HG03095 (cell line): Measurements from ENCODE around the gene MORF4L2.

Experiments used
- ATAC-seq: cut with Tn5 transposase; IDR thresholded peaks from one replicate; pipeline ENCODE4 v1.9.1; 2021; ENCODE audit warnings: moderate library complexity; ENCODE audit not compliant: unreplicated experiment

MORF4L2 gene, protein sequence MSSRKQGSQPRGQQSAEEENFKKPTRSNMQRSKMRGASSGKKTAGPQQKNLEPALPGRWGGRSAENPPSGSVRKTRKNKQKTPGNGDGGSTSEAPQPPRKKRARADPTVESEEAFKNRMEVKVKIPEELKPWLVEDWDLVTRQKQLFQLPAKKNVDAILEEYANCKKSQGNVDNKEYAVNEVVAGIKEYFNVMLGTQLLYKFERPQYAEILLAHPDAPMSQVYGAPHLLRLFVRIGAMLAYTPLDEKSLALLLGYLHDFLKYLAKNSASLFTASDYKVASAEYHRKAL

DNA sequence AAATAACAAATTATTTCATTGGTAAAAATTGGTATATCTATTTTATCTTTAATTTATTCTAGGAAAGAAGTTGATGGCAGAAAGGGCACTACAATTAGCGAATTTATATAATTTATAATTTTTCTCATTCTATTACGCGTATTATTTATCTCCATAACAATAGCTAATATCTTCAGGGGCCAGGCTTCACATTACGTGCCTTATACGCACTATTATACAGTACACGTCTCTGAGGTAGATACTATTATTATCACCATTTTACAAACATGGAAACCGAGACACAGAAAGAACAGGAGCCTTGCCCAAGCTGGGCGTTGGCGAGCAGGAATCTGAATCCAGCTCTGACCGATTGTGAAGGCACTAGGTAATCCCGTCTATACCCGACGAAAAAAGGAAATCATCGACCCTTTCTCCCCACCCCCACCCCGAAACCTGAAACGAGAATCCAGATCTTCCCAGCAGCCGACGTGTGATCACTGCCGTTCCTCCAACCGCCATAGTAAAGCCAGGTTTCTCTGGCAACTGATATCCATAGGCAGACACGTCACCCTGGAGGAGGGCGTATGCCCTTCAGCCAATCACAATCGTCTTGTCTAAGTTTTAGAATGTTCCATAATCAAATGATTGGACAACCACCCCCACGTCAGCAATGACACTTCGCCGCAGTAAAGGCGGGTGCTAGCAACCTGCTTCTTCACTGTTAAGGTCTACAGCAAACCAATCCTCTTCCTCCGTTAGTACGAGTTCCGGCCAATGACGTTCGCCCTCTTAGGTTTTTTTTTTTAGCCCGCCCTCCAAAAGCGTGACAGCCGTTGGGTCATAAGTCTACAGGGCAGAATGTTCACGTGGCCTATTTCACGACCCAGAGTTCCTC, at the start of gene MORF4L2:
MORF4L2 (minus strand) TSS at position 501 of the 874 bp plus-strand sequence. CDS start 9,672 bp downstream, outside the sequence.
- peak; percentile 92 for ATAC-seq

DNA sequence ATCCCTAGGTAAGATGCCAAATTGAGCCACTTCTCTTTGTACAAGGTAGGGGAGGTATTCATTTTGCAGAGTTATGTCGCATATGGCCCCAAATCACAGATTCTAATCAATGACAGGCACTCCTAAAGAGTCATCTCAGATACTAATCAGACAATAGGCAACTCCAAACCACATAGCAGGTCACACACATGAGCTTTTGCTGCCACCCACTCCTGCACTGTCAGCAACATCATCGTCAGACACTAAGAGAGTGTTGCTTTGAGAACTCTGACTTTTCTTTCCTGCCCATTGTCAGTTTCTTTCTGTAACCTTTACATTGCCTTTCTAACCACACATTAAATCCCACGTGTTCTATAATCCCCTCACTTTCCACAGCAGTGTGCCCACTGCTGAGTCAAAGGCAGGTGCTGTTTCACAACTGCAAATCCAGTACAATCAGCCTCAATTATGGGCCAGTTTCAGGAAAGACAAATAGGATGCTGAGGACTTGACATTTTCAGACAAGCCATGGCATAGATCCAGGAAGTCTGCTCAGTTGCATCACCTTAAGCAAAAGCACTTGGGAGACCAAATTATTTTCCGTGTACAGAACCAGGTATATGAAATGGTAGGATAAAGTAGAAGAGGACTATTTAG, 47.7 kb upstream of the MORF4L2 start:
- ATAC-seq = no peak

DNA sequence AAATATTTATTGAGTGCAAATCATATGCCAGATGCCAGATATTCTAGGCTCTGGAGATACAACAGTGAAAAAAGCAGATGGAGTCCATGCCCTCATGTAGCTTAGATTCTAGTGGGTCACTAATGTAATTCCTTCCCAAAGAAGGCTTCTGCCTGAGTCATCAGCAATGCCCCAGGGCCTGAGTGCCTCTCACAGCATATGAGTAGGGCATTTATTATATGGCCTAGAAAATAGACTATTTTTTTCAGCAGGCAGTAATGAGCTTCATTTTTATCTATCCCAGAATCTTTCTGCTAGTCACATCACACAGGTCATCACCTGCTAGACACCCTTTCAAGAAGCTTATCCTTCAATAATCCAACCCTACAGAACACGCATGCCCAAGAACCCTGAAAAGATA, 46.5 kb upstream of the MORF4L2 start:
- no peak for ATAC-seq

DNA sequence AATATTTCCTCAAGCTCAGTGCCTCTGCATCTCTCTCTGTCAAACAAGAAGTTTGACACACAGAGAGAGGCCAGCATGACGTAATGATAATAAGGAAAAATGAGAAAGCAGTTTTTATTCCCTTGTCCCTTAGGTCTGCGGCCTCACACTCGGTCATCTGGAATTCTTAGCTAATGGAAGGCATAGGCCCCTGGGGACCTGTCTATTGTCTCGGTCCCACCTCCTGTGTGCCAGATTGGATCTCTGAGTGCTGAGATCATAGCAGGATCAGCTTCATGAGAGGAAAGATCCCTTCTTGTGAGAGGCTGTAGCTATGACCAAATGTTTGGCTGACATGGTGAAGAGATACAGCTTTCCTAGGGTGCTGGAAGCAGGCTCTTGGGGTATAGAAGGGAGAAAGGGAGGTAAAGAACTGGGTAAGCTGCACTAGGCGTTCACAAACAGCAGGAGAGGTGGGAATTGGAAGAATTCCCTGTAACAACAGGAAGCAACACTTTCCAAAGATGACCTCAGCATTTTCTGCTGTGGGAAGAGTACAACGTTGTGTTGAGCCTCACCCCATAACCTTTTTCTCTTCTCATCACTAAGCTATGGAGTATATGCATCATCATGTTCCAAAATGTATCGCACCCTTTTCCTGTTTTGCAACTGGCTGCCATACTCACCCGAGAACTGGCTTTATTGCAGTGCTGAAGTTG, 44.4 kb upstream of the MORF4L2 start:
- no peak for ATAC-seq

DNA sequence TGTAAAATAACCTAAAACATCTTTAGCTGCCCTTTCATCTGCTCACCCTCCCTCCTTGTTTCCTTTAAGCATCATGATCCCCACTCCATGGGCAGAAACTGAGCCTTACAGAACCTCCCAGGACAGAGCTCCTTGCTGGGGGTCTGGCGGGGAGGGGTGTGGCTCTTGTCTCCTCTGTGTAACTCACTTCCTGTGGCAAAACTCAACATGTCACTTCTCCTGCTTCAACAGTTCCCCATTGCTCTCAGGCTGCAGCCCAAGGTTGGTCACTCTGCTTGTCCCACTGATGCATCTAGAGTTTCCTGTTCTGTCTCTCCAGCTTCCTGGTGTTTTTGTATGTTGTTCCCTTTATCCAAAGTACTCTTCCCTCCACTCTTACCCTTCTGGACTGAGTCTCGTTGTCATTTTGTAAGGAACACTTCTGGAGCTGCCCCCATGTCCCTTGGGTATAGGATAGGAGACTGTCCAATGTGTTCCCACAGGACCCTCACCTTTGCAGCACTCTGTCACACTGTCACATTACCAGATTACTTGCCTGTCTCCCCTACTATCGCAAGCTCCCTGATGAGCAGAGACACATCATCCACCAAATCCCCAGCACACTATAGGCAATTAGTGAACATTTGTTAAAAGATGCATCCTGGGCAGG, 43.8 kb upstream of the MORF4L2 start:
- no peak for ATAC-seq

DNA sequence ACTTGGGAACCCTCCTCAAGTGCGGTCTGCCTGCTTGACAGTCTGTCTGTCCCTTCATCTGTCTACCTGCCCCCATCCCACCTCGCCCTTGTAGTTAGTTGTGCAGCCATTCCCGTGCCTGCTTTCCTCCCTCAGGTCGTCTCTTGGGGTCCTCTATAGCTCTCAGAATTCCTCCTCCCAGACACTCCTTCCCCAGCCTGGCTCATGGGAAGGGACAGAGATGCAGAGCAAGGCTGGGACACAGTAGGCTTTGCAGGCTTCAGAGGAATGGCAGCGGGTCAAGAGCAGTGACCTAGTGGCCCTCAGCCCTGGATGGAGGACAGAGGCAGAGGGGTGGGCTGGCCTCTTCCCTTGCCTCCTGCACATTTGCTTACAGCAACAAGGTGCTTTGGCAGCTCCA, 42.5 kb upstream of the MORF4L2 start:
- ATAC-seq = no peak

DNA sequence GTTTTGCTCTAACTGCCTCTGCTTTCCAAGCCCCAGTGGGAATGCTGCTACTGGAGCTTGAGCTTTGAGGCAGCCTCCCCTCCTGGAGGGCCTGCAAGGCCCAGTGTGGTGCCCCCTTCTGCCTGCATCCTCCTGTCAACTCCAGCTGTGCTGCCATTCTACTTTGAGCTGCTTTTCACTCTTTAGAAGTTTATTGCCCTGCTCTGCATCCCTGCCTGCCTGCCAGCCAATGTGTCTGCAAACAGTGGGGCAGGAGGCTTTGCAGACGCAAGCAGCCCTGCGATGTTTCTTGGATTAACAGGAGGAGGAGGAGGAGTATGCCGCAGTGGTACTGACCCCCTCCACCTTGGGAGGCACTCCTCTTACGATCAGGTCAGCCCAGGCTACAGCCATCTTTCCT, 40.6 kb upstream of the MORF4L2 start:
- ATAC-seq = no peak

DNA sequence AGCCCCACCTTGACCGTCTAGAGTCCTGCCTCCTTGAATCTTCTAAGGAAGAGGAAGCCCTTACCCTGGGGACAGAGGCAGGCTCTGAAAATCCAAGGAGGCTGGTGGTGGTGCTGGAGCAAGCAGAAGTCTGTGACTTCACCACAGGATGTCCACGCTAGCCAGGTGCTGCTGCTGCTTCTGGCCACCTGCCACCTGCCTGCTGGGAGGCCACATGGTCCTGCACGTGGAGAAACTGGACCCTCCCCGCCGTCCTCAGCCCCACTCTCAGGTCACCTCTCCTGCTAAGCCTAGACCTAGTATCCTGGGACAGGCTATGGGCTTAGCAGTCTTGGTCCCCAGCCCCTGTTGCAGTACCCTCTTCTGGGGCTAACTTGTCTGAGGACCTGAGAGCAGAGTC, 40.0 kb upstream of the MORF4L2 start:
- no peak for ATAC-seq

DNA sequence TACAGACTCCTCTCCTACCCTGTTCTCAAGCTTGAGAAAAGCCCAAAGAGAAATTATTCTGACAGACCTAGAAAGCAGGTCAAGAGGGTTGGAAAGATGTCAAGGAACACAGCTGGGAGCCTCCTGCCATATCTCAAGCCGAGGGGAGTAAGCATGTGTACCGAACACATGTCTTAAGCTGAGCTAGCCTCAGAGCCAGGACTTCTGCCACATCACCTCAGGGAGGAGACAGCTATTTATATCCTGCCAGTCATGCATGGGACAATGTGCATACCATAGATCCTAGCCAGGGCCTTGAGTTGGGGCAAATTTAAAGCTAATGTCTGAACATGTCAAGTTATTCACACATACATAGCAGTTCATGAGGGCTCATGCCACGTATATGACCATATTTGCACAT, 36.0 kb upstream of the MORF4L2 start:
- ATAC-seq = no peak

DNA sequence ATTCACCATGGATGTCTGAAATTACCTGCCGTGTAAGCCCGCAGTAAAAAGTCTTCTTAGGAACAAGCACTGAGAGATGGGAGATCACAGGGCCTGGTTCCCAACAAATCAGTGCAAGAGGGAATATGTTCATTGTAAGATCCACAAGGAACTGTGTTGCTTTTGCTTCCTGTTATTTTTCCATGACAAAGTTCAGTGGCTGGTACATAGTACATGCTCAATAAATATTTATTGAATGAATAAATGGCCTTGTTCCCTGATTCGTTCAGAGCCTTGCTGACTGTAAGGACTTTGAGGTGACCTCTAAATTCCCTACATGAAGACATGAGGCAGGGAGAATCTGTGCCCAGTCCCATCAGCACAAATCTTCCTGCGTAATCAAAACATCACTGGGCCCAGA, 31.6 kb upstream of the MORF4L2 start:
- ATAC-seq = no peak

DNA sequence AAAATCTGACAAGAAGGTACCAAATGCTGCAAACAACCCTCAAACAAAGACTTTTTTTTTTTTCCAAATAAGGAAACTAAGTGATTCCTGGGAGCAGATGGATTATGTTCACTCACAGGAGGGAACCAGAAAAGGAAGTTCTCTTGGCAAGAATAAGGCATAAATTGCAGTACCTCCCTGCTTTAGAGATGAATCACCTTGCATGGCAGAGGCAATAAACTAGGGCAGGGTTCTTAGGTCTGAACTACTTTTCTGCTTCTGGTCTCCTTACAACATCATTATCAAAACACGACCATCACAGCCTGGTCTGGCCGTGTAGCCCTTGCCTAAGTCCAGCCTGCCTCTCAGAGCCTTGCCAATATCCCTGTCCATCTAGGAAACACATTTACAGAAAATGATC, 30.5 kb upstream of the MORF4L2 start:
- no peak for ATAC-seq

DNA sequence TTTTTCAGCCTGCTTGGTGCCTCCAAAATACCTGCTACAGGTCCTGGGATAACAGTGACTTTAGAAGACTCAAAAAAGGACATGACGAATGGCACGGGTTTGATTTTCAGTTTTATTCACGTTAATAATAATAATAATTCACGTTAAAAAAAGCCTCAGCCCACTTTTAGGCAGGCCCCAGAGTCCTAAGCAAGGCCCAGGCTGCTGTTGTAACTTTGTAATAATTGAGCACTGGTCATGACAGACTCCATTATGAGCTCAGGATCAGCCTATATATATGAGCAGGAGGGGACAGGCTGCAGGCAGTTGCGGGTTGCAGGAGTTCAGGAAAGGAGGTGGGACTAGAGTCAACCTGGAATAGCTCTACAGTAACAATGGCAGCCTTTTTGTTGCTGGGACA, 24.1 kb upstream of the MORF4L2 start, which contains the start of gene TMEM31:
TMEM31 (plus strand) TSS at position 301 of the 400 bp plus-strand sequence. CDS start 1,350 bp downstream, outside the sequence.
- no peak for ATAC-seq

DNA sequence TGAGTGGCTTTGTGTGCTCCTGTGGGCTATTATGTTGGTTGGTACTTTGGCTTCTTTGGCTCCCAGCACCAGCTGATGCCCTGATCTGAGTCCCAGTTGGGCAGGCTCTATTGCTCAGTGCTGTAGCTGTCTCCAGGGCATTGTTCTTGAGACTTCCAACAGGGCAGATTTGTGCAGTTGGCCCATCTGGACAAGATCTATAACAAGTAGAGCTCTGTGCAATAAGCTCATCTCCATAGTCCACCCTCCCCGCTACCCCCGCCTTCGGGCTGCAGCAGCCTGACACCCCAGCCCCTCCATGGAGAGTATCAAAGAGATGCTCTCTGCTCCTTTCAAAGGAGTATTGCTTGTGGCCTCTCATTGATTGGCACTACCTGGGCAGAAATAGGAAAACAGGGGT, 18.4 kb upstream of the MORF4L2 start:
- ATAC-seq = no peak

DNA sequence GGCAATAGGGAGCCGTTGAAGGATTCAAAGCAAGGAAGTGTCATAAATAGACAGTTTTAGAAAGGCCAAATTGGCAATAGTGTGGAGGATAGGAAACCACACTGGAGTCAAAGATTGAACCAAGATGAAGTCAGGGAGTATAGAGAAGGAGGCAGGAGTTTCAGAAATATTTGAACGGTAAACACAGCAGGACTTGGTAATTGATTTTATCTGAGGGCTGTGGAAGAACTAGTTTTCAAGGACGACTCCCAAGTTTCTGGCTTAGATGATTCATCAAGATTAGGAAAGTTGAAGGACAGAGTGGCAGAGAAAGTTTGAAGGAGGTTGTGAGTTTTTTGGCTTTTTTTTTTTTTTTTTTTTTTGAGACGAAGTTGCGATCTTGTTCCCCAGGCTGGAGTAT, 12.7 kb upstream of the MORF4L2 start:
- no peak for ATAC-seq

DNA sequence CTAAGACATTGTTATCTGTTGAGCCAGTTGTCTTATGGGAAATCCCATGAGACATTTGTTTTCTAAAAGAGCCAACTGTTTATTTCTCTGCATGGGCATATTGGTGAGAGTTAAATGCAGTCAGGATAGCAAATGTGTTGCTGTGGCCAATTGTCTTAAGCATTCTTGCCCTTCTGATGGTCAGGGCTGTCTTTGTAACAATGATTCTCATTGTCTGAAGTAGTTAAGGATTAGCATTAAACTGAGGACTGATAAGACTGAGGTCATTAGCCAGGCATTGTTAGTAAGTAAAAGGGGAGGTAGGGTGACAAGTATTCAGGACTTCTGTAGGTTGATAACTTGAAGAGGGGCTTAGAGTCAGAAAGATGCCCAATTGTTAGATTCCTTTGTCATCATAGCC, 11.2 kb upstream of the MORF4L2 start:
- no peak for ATAC-seq

DNA sequence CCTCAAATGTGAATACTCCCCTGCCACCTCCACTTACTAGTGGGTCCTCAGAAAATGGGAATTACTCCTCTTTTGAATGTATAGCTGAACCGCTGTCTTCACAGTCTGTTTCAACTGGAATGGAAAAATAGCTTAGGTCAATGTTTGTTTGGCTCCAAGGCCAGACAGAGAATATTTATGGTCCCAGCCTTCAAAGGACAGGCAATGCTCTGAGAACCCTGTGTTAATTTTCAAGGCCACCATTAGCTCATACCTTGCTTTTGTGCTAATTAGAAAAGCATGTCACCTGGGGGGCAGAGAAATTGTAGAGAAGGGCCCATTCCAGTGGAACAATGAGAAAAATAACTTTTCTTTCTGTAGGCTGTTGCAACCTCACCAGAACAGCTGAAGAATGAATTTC, 4.6 kb upstream of the MORF4L2 start:
- no peak for ATAC-seq

DNA sequence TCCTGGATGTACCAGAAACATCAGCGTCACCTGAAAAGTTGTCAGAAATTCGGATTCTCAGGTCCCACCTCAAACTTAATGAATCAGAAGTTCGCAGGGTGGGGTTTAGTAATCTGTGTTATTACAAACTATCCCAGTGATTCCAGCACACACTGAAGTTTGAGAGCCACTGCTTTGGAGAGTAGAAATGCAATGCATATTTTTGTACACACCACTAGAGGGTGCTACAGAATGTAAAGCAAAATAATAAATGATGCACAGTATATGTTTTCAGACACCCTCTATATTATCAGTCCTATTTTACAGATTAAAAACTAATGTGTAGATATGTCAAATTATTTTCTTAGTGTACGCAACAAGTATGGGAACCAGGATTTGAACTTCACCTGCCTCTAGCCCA, 2.4 kb upstream of the MORF4L2 start:
- ATAC-seq = no peak

DNA sequence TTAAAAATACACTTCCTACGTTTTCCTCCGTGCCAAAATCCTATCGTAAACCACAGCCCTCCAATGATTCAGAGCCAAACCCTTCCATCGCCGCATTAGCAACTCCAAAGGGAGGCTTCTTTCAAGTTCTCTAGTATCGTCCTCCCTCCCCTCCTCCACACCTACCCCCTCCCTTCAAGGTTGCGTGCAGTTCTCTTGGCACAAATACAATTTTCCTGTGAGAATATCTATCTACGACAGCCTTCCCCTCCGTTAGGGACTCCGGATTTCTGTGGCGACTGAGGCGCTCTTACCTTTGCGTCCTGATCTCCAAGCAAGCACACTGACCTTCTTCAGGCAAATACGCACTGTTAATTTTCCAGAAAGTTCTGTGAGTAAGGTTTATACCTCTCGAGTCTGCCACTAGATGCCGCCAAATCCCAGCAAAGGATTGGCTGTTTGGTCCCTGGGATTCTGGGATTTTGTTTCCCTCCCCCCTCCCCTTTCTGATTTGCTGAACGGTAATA, 1.2 kb upstream of the MORF4L2 start:
- peak; percentile 22 for ATAC-seq

DNA sequence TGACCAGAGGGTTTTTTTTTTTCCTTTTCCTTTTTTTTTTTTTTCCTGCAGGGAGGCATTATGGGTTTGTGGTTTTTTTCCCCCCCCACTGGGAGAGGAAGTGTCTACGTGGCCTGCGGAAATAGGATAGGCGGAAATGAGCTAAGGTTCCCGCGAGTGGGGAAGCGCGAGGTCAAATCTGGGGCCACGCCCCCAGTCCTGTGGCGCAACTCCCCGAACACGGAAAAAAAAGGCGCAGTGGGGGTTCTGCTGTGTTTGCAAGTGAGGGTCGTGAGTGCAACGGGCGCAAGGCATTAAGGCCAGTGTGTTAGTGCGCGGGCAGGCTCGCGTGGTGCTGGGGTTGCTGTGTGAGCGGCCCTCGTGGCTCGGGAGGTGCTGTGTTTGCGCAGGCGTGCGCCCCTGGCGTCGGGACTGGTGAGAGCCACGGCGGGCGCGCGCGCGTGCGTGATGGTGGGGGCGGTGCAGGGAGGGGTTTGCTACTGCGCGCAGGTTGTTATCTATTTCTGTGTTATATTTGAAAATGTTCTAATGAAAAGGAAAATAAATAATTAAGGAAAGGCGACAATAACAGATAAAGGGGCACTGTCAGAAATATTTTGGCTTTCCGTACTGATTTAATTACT, 685 bp upstream of the MORF4L2 start:
- ATAC-seq = peak; percentile 44

DNA sequence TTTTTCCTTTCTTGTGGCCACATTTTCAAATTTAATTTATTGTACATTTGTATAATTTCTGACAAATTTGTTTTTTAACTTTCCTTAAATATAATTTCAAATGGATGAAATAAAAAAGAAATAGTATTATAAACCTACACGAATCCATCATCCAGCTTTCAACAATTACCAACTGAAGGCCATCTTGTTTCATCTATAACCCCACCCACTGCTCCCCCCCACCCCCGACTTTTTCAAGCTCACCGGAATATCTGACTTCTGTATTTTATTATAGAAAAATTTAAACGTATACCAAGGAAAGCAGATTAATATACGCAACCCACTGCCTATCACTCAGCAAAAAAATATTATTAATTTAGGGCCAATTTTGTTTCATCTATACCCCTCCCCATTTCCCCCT, 1.1 kb downstream of the MORF4L2 start:
- no peak for ATAC-seq
